Activated naive CD8-positive, alpha-beta T cell treated with anti-CD3 and anti-CD28 coated beads, Interleukin-2, amount 50 U/mL, for 24 hours (primary cell): Measurements from ENCODE around the gene IQCE.

Experiments used
- ATAC-seq: fragments of 150-1000 bp; cut with Tn5 transposase; one replicate; pipeline ENCODE4 v1.10.0; 2021
- DNase-seq: peaks from one replicate; pipeline ENCODE4 v3.0.0; 2021
- H3K27ac Mint-ChIP-seq: one replicate; pipeline ENCODE4 v1.8.0; 2021; ENCODE audit warnings: mild to moderate bottlenecking, mixed read lengths
- H3K27me3 Mint-ChIP-seq: one replicate; pipeline ENCODE4 v1.8.0; 2021; ENCODE audit warnings: mixed read lengths
- H3K36me3 Mint-ChIP-seq: one replicate; pipeline ENCODE4 v1.8.0; 2021; ENCODE audit warnings: low read depth, mixed read lengths
- H3K4me1 Mint-ChIP-seq: one replicate; pipeline ENCODE4 v1.8.0; 2021; ENCODE audit warnings: mixed read lengths
- H3K4me3 Mint-ChIP-seq: one replicate; pipeline ENCODE4 v1.8.0; 2021; ENCODE audit warnings: mild to moderate bottlenecking, moderate library complexity, mixed read lengths
- H3K9me3 Mint-ChIP-seq: one replicate; pipeline ENCODE4 v1.8.0; 2021; ENCODE audit warnings: mixed read lengths

Gene IQCE

DNA sequence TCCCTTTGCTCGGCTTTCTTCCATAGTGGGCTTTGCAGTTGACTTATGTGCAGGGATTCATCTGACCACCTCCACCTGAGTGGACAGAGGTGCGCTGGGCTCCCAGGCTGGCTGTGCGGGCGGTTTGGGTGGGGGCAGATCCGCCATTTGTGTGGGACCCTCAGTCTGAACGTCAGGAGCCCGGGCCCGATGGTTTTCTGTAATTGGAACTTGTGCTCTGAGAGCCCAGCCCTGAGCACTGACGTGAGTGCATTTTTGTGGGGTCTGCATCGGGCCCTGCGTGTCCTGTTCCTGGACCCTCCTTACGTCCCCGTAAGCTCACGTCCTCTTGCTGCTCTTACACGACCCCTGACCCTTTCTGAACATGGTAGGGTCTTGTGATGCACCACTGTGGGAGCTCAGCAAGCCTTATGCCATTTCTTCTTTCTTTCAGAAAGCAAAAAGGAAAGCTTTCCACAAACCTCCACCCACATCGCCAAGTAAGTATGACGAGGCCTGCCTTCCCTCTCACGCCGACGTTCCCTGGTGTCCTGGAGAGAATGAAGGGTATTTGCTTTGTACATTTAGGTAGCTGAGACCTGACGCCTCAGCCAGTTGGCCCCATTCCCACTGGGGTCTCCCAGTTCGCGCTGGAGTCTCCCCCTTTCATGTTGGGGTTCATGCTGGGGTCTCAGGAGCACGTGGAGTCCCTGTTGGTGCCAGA, 9.9 kb downstream of the IQCE start:
- no peak for DNase-seq
- Mint-ChIP-seq H3K27ac (no peak overlapping the region), H3K4me1 (peaks cover 13% of the 10 kb centered on the region), H3K27me3 (no peaks in the 10 kb centered on the region), H3K4me3 (no peak overlapping the region), H3K9me3 (no peaks in the 10 kb centered on the region), H3K36me3 (no peaks in the 10 kb centered on the region)
- ATAC-seq: no peak

DNA sequence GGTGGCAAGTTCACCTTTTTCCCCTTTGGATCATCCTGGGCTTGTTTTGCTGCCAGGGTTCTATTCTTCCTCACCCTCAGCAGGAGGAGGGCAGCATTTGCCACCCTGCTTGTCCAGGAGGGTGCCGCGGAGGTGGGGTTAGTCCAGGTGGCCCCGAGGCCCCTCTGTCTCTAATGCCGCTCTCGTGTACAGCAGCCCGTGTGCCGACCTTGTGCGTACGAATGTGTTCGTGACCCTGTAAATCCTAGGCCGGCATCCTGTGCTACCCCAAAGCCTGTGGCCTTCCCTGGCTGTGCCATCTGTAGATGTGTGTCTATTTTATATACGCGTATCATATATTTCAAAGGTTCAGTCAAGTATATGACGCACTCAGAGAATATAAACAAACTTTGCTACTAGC, 10.6 kb downstream of the IQCE start:
- Mint-ChIP-seq H3K9me3 (no peaks in the 10 kb centered on the region), H3K4me1 (peaks cover 17% of the 10 kb centered on the region), H3K4me3 (no peak overlapping the region), H3K27ac (no peak overlapping the region), H3K36me3 (no peaks in the 10 kb centered on the region), H3K27me3 (no peaks in the 10 kb centered on the region)
- no peak for ATAC-seq
- DNase-seq: no peak

DNA sequence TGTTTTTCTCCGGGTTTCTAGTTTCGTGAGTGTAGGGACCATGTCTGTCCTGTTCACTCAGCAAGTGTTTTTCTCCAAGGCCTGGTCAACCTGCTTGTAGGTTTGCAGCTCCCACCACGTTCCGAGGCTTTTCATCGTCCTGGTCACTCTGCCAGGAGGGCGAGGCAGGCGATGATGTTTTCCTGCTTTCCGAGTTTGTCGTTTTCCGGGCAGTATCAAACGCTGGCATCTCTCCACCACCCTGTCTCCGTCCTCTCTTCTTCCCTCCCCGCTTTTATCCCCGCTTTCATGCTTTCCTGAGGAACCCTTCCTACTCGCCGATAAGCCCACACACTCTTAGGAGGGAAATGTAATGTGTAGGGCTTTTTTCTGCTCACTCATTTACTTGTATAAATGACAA, 11.2 kb downstream of the IQCE start:
- H3K27me3 Mint-ChIP-seq: no peaks in the 10 kb centered on the region
- ATAC-seq (no peak), DNase-seq (no peak)
- peaks cover 17% of the 10 kb centered on the region for H3K4me1 Mint-ChIP-seq
- no peaks in the 10 kb centered on the region for H3K36me3 Mint-ChIP-seq
- no peak overlapping the region for H3K27ac Mint-ChIP-seq
- H3K9me3 Mint-ChIP-seq: no peaks in the 10 kb centered on the region
- no peak overlapping the region for H3K4me3 Mint-ChIP-seq

DNA sequence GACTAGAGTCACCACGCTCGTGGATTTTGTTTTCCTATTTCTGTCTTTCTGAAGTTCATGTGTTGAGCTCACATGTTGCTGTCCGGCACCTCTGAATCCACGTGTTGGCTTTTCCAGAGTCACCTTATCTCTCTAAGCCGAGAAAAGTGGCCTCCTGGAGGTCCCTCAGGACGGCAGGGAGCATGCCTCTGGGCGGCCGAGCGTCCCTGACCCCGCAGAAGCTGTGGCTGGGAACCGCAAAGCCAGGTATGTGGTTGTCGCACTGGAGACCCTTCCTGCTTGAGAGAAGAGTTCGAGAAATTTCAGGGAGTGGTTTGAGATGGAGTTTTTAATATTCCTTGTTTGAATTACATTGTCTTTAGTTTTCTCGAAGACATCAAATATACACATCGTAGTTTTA, 12.6 kb downstream of the IQCE start:
- Mint-ChIP-seq H3K36me3 (peaks cover 1% of the 10 kb centered on the region), H3K27ac (no peak overlapping the region), H3K4me3 (no peak overlapping the region), H3K9me3 (no peaks in the 10 kb centered on the region), H3K4me1 (peaks cover 17% of the 10 kb centered on the region), H3K27me3 (no peaks in the 10 kb centered on the region)
- ATAC-seq (no peak), DNase-seq (no peak)

DNA sequence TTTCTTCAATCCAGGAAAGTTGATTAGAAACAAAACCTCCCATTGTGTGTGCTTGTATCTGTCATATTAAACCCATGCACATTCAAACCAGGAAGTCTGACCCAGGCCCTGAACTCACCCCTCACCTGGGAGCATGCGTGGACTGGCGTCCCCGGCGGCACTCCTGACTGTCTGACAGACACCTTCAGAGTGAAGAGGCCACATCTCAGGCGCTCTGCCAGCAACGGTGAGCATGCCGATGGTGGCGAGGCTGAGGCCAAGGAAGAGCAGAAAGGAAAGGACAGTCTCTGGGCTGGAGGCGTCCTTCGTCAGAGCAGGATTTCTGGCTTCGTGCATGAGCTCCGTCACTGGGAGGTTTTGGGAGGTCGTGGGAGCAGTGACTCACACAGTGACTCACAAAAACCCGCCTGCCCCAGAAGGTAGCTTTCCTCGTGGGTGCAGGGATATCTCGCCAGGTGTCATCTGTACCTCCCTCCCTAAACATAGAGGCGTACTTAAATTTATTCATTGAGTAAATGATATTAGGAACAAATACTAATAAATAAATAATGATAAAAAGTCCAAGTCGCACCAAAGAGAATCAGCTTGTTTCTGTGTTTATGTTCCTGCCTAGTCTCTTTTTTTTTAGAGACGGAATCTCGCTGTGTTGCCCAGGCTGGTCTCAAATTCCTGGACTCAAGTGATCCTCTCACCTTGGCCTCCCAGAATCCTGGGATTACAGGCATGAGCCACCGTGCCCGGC, 13.5 kb downstream of the IQCE start:
- Mint-ChIP-seq H3K4me3 (no peak overlapping the region), H3K27ac (no peak overlapping the region), H3K4me1 (peaks cover 15% of the 10 kb centered on the region), H3K9me3 (no peaks in the 10 kb centered on the region), H3K27me3 (no peaks in the 10 kb centered on the region), H3K36me3 (peaks cover 4% of the 10 kb centered on the region)
- ATAC-seq (peak; percentile 79), DNase-seq (peak; percentile 44)

DNA sequence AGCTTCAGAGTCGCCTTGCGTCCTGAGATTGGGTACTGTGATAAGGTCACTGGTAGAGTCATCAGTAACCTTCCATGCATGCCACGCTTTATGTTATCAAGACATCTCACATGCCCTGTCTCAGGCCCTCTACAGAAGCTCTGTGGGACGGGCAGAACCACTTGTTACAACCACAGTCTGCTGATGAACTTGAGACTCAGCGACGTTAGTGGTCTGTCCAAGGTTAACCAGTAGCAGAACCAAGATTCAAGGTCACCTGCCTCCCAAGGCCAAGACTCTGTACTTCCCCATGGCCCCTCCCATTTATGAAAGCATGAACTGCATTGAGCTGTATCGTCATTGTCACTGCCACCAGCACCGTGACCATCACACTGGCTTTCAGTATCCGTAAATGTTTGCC, 15.0 kb downstream of the IQCE start:
- no peak for DNase-seq
- peak; percentile 34 for ATAC-seq
- H3K36me3 Mint-ChIP-seq: peaks cover 4% of the 10 kb centered on the region
- no peak overlapping the region for H3K27ac Mint-ChIP-seq
- H3K9me3 Mint-ChIP-seq: no peaks in the 10 kb centered on the region
- H3K4me3 Mint-ChIP-seq: no peak overlapping the region
- no peaks in the 10 kb centered on the region for H3K27me3 Mint-ChIP-seq
- H3K4me1 Mint-ChIP-seq: peaks cover 15% of the 10 kb centered on the region

DNA sequence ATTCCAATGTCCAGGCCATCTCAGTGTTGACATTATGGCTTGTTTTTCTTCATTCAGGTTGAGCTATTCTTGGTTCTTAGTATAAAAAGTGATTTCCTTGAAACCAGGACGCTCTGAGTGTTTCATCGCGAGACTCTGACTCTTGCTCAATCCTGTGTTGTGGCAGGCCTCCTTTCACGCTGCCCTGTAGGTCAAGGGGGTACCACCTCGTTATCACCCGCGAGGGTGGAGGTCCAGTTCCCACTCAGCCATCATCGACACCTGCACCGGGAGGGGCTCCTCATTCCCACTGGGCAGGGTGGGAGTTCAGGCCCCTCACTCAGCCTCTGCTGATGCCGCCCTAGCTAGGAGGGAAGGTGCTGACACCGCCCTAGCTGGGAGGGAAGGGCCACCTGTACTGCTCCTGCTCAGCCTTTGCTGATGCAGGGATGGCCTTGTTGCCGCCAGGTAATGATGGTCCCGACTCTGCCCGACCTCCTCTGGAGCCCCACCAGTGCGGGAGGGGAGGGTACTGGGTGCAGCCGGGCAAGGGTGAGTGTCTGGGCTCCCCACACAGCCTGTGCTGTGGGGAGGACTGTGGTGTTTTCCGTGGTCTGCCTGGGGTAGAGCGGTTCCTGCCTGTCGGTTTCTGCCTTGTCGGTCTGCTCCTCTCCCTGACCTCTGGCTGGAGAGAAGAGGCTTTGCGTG, 16.4 kb downstream of the IQCE start:
- H3K4me1 Mint-ChIP-seq: peaks cover 15% of the 10 kb centered on the region
- H3K36me3 Mint-ChIP-seq: peaks cover 4% of the 10 kb centered on the region
- H3K27ac Mint-ChIP-seq: no peak overlapping the region

DNA sequence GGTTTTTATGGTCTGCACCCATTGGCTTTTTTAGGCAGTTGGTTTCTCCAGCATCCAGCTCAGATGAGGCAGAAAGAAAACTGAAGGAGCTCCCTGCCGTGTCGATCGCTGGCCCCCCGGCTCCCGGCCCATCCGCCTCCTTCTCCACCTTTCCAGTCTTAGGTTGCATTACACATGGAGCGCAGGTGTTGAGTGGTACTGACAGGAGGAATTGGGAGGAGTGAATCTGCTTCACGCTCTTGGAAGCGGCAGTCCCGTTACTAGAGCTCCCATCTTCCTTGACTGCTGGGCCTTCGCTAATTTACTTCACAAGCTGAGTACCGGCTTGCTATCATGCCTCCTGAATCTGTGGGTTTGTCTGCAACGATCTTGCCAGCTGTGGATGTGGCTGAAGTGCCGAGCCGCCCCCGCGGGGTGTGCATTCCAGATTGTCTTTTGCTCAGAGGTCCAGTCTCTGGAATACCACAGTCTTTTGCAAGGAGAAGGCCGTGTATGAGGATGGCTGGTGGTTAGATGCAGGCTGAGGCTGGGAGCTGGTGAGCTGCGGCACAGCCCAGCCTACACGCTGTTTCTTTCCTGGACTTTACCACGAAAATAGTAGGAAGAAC, 17.1 kb downstream of the IQCE start:
- Mint-ChIP-seq H3K4me1 (peaks cover 15% of the 10 kb centered on the region), H3K27ac (no peak overlapping the region)

More for the DNA sequence above, 16.4 kb downstream of the IQCE start:
- H3K27me3 Mint-ChIP-seq: no peaks in the 10 kb centered on the region
- no peaks in the 10 kb centered on the region for H3K9me3 Mint-ChIP-seq
- no peak for ATAC-seq
- H3K4me3 Mint-ChIP-seq: no peak overlapping the region
- DNase-seq: no peak

DNA sequence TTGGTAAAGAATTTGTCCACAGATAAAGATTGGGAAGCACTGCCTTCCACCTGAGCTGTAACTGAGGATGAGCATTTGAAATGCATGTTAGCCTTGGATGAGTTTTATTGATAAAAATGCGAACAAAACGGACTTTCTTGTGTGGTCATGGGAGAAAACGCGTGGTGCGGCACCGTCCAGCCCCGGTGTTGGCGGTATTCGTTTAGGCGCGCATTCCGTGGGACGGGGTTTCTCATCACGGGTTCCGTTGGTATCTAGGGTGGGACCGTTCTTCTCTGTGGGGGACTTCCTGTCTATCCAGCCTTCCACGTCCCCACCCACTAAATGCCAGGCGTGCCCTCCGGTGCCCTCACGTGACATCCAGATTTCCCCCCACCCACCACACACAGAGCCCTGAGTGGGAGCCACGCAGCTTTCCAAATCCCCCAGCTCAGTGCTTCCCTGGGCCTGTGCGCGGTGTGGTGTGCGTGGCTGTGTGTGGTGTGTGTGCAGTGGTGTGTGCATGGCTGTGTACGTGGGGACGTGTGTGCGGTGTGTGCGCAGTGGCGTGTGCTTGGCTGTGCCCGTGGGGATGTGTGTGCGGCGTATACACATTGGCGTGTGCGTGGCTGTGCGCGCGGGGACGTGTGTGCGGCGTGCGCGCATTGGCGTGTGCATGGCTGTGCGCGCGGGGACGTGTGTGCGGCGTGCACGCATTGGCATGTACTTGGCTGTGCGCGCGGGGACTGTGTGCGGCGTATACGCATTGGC, 18.1 kb downstream of the IQCE start:
- no peak for DNase-seq
- no peaks in the 10 kb centered on the region for H3K27me3 Mint-ChIP-seq
- no peaks in the 10 kb centered on the region for H3K9me3 Mint-ChIP-seq
- no peak overlapping the region for H3K27ac Mint-ChIP-seq
- H3K4me3 Mint-ChIP-seq: no peak overlapping the region
- no peak for ATAC-seq
- H3K4me1 Mint-ChIP-seq: peaks cover 13% of the 10 kb centered on the region
- H3K36me3 Mint-ChIP-seq: peaks cover 4% of the 10 kb centered on the region

More for the DNA sequence above, 17.1 kb downstream of the IQCE start:
- no peak overlapping the region for H3K4me3 Mint-ChIP-seq
- H3K36me3 Mint-ChIP-seq: peaks cover 4% of the 10 kb centered on the region
- no peak for DNase-seq
- no peaks in the 10 kb centered on the region for H3K27me3 Mint-ChIP-seq
- no peaks in the 10 kb centered on the region for H3K9me3 Mint-ChIP-seq
- ATAC-seq: no peak

DNA sequence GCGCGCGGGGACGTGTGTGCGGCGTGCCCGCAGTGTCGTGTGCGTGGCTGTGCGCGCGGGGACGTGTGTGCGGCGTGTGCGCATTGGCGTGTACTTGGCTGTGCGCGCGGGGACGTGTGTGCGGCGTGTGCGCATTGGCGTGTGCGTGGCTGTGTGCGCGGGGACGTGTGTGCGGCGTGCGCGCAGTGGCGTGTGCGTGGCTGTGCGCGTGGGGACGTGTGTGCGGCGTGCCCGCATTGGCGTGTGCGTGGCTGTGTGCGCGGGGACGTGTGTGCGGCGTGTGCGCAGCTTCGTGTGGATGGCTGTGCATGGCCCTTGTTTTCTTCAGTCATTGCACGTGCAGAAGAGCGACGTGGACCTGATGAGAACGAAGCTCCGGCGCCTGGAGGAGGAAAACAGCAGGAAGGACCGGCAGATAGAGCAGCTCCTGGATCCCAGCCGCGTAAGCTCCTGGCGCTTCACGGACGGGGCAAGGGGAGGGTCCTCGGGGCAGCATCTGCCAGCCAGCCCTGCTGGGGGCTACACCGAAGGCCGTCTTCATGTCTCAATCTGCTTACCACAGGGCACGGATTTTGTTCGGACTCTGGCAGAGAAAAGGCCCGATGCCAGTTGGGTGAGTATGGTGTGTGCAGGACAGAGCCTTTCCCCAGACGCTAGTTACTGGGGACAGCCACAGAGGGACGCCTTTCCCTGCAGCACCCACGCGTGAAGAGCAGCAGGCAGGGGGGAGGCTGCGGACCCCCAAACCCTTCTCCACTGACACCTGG, 19.3 kb downstream of the IQCE start:
- no peak for ATAC-seq
- no peak overlapping the region for H3K27ac Mint-ChIP-seq
- DNase-seq: no peak
- peaks cover 4% of the 10 kb centered on the region for H3K4me1 Mint-ChIP-seq
- H3K27me3 Mint-ChIP-seq: no peaks in the 10 kb centered on the region
- no peaks in the 10 kb centered on the region for H3K9me3 Mint-ChIP-seq
- peaks cover 4% of the 10 kb centered on the region for H3K36me3 Mint-ChIP-seq
- H3K4me3 Mint-ChIP-seq: no peak overlapping the region

DNA sequence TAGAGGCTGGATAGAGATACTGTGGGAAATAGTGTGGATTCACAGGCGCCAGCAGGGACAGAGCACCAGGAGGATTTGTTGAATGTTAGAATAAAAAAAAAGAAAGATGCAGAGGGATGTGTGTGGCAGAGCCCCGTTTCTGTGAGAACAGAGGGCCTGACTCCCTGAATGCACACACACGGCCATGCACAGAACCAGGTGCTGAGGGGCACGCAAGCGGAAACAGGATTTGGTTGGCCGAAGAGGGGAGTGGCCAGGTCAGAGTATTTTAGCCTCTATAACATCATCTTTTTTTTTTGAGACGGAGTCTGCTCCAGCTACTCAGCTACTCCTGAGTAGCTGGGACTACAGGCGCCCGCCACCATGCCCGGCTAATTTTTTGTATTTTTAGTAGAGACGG, 21.9 kb downstream of the IQCE start:
- Mint-ChIP-seq H3K9me3 (no peaks in the 10 kb centered on the region), H3K27me3 (no peaks in the 10 kb centered on the region)
- no peak for ATAC-seq

DNA sequence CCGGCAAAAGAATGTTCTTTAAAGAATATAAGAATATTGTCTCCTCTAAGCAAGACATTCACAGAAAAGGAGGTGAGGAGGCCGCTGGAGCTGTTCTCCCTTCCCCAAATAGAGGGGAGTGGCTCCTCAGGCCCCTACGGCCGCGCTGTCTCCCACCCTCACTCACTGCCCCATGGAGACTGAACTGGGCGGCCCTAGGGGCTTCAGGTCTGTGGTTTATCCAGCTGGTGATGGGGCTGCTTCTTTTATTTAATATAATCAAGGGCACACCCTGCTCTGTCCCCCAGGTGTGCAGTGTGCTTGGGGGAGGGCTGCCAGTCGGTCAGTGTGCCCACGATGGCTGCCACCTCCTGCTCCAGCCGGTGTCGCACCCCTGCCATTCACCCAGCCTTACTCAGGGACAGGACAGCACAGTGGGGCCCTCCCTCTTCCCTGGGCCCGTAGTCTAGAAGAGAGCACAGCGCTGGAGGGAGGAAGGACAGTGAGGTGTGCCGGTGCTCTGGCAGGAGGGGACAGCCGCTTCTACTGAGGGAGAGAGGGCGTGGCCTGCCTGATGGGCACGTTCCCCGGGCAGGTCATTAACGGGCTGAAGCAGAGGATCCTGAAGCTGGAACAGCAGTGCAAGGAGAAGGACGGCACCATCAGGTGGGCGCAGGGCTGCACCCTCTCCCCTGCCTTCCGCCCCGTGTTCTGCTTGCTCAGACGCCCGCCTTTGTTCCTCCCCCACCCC, 23.4 kb downstream of the IQCE start:
- Mint-ChIP-seq H3K4me1 (no peaks in the 10 kb centered on the region), H3K9me3 (no peaks in the 10 kb centered on the region), H3K27ac (no peak overlapping the region), H3K36me3 (peaks cover 2% of the 10 kb centered on the region), H3K27me3 (no peaks in the 10 kb centered on the region), H3K4me3 (no peak overlapping the region)
- ATAC-seq: no peak
- DNase-seq: no peak

More for the DNA sequence above, 21.9 kb downstream of the IQCE start:
- H3K27ac Mint-ChIP-seq: no peak overlapping the region
- H3K36me3 Mint-ChIP-seq: peaks cover 6% of the 10 kb centered on the region
- no peaks in the 10 kb centered on the region for H3K4me1 Mint-ChIP-seq
- DNase-seq: no peak
- no peak overlapping the region for H3K4me3 Mint-ChIP-seq
